Limb (tissue), 2 donors: ENCODE results near the gene PLEKHG4B.
A peak's percentile ranks its signal among the peaks of the same experiment; 100 is the strongest.
"Not testable (repeated sequence)": the region's sequence is repeated elsewhere in the genome, so short reads cannot be mapped to it uniquely, and the experiment has no call there.

Experiments used
- DNase-seq, 2 donors: peaks; one replicate each; pipeline ENCODE4 v3.0.0-alpha.2; 2016; ENCODE audit errors: extremely low spot score in 2 of 2

PLEKHG4B gene

GRCh38 chr5:218457-219291 lies 126.7 kb downstream of the PLEKHG4B start:
- DNase-seq, result peak in 1 of 2 donors; percentile 56

GRCh38 chr5:219460-219863 lies 127.5 kb downstream of the PLEKHG4B start:
- no peak for DNase-seq

GRCh38 chr5:219991-220390 lies 128.0 kb downstream of the PLEKHG4B start:
- DNase-seq, result no peak

- DNase-seq, result not testable (repeated sequence)
Measured at GRCh38 chr5:222951-223715, 131.2 kb downstream of the PLEKHG4B start.

DNA sequence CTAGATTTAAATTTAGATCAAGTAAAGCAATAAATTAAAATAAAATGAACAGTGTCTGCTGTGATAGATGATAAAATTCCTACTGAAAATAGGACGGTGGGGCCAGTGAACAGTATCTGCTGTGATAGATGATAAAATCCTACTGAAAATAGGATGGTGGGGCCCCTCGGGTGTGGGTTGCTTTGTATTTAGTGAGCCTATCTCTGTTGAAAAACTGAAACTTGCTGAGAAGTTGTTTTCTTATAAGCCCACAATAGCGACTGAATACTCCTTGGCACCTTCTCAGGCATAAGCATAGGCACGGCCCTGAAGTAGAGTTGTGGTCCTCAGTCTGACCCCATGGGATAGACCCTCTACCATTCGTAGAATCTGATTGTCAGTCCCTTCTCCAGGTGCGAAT lies 131.8 kb downstream of the PLEKHG4B start:
- no peak for DNase-seq

- DNase-seq, result no peak
Measured at GRCh38 chr5:225334-225733, 133.4 kb downstream of the PLEKHG4B start.

DNA sequence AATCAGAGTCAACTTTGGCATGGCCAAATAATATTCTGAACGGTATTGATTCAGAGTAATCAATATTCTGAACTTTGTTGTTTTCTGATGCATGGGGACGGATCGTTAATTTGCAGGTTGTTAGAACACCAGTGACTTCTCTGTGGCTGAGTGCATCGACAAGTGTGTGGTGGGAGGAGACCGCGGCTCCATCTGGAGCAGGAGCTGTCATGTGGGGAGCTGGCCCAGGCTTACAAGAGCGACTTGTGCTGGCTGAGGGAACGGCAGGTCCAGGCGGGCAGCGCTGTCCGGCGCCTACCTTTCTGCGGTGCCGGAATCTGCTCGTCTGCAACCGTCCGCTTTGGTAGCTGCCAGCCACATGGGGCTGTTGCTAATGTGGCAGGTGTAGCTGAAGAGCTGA lies 135.4 kb downstream of the PLEKHG4B start:
- not testable (repeated sequence) for DNase-seq

DNA sequence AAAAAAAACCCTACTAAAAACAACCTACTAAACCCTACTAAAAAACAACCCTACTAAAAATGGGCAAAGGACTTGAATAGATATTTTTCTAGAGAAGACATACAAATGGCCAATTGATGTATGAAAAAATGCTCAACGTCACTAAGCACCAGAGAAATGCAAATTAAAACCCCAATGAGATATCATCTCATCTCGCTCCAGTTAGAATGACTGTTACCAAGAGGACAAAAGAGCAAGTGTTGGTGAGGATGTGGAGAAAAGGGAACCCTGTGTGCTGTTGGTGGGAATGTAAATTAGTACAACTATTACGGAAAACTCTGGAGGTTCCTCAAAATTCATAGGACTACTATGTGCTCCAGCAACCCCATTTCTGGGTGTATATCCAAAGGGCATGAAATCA lies 136.9 kb downstream of the PLEKHG4B start:
- no peak for DNase-seq

DNA sequence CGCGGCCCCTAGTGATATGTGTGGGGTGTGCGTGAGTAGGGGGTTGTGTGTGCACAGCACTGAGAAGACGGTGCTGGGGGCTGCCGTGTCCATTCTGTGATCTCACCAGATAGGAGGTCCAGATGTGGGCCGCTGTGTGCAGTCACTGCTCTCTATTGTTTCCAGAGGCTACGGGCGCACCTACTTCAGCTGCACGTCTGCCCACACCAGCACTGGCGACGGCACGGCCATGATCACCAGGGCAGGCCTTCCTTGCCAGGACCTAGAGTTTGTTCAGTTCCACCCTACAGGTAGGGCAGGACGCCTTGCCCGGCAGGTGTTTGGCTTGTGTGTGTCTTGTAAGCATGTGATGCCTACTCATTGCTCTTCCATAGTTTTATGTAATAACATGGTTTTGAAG lies 138.7 kb downstream of the PLEKHG4B start:
- DNase-seq, result no peak

DNA sequence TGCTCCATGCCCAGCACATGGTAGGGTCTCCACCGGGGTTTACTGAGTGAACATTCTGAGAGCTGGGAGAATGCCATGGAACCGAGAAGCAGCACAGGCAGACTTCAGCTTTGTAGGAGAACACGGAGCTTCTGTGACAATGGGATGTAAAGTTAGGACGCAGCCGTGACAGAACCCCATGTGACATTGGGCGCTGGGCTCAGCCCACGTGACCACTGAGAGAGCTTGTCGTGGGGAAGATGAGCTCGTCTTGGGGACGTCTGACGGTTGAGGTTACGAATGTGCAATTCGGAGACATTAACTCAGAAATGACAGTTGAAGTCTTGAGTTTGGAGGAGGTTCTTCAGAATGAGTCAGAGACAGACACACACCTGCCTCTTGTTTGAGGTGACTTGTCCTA lies 139.7 kb downstream of the PLEKHG4B start:
- no peak for DNase-seq

DNA sequence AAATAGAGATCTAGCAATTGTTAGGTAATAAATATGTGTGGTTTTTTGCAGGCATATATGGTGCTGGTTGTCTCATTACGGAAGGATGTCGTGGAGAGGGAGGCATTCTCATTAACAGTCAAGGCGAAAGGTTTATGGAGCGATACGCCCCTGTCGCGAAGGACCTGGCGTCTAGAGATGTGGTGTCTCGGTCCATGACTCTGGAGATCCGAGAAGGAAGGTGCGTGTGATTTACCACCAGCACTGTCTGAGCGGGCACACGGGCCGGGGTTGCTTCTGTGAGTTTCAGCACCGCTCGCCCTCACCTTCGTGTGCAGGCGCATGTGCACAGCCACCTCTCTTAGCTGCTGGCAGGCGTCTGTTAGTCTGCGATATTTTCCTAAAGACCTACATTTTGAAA lies 141.5 kb downstream of the PLEKHG4B start:
- DNase-seq, result not testable (repeated sequence)

DNA sequence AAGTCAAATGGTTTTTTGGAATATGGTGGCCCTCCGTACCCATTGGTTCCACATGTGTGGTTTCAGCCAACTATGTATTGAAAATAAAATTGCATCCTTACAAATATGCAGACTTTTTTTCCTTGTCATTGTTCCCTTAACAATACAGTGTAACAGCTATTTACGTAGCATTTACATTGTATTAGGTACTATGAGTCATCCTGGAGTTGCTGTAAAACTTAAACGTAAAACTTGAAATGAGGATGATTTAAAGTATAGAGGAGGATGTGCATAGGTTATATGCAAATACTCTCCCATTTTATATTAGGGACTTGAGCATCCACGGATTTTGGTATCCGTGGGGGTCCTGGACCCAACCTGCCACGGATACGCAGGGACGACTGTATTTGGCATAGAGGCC lies 142.5 kb downstream of the PLEKHG4B start:
- no peak for DNase-seq

DNA sequence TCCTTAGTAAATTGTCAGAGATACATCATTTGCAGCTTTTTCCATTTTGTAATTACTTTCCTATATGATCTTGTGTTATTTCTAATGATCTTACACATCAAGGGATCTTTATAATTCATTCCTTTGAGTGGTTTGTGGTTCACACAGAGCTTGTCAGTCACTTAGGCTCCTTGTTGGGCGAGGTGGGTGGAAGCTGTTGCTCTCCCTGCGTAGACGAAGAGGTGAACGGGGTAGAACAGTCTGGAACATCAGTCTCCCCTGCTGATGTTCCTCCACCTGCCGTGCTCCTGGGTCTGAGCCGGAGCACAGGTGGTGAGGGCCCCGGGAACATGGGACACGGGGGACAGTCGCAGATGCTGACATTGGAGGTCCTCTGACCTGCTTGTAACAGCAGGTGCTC lies 143.6 kb downstream of the PLEKHG4B start:
- not testable (repeated sequence) for DNase-seq

- DNase-seq, result not testable (repeated sequence)
Measured at GRCh38 chr5:237931-238330, 146.0 kb downstream of the PLEKHG4B start.
